Loucy (cell line): ENCODE measurements around the gene MORC4.

ENCODE experiments used
- EZH2phosphoT487 ChIP-seq: fragments of 200-600 bp; IDR thresholded peaks from 2 replicates; pipeline ENCODE4 v1.6.1; 2018; ENCODE audit warnings: antibody characterized with exemption, mild to moderate bottlenecking, moderate library complexity, borderline replicate concordance
- TF ChIP-seq, protein P1 (sequence below): fragments of 200-600 bp; sonication (generic); conservative IDR thresholded peaks from 2 replicates; pipeline ENCODE4 v1.5.1; 2014; ENCODE audit warnings: mild to moderate bottlenecking, antibody characterized with exemption, low read length

- TF ChIP-seq, protein P1, sequence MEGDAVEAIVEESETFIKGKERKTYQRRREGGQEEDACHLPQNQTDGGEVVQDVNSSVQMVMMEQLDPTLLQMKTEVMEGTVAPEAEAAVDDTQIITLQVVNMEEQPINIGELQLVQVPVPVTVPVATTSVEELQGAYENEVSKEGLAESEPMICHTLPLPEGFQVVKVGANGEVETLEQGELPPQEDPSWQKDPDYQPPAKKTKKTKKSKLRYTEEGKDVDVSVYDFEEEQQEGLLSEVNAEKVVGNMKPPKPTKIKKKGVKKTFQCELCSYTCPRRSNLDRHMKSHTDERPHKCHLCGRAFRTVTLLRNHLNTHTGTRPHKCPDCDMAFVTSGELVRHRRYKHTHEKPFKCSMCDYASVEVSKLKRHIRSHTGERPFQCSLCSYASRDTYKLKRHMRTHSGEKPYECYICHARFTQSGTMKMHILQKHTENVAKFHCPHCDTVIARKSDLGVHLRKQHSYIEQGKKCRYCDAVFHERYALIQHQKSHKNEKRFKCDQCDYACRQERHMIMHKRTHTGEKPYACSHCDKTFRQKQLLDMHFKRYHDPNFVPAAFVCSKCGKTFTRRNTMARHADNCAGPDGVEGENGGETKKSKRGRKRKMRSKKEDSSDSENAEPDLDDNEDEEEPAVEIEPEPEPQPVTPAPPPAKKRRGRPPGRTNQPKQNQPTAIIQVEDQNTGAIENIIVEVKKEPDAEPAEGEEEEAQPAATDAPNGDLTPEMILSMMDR: no peak
- no peak for TF ChIP-seq EZH2phosphoT487
These were observed 36.9 kb downstream of the MORC4 start for GRCh38 chrX:106963111-106963510.
